ENCODE results near the gene CH25H.
"Not testable (repeated sequence)": the region's sequence is repeated elsewhere in the genome, so short reads cannot be mapped to it uniquely, and the experiment has no call there.

CH25H gene

GRCh38 chr10:89201345-89202032 is 5.6 kb downstream of the CH25H start:
- no peak for DNase-seq (ENCODE audit: low spot score)

GRCh38 chr10:89197473-89197872 is 9.6 kb downstream of the CH25H start:
- no peak for DNase-seq (ENCODE audit: low spot score)

- DNase-seq (ENCODE audit: low spot score) = not testable (repeated sequence)
Measured at GRCh38 chr10:89191301-89191700, 15.8 kb downstream of the CH25H start.

GRCh38 chr10:89189211-89189734 is 17.8 kb downstream of the CH25H start:
- DNase-seq (ENCODE audit: low spot score) = no peak

- DNase-seq (ENCODE audit: low spot score) = no peak
Measured at GRCh38 chr10:89185658-89186057, 21.5 kb downstream of the CH25H start.

GRCh38 chr10:89184638-89185037 is 22.5 kb downstream of the CH25H start:
- DNase-seq (ENCODE audit: low spot score) = no peak

GRCh38 chr10:89183571-89183970 is 23.5 kb downstream of the CH25H start:
- no peak for DNase-seq (ENCODE audit: low spot score)

- no peak for DNase-seq (ENCODE audit: low spot score)
Measured at GRCh38 chr10:89182894-89183293, 24.2 kb downstream of the CH25H start.

- DNase-seq (ENCODE audit: low spot score) = no peak
Measured at GRCh38 chr10:89175816-89176215, 31.3 kb downstream of the CH25H start.

GRCh38 chr10:89173075-89173474 is 34.0 kb downstream of the CH25H start:
- DNase-seq (ENCODE audit: low spot score) = no peak

GRCh38 chr10:89171996-89172395 is 35.1 kb downstream of the CH25H start:
- DNase-seq (ENCODE audit: low spot score) = no peak

GRCh38 chr10:89171263-89171872 is 35.7 kb downstream of the CH25H start:
- no peak for DNase-seq (ENCODE audit: low spot score)

GRCh38 chr10:89168354-89168900 is 38.7 kb downstream of the CH25H start:
- not testable (repeated sequence) for DNase-seq (ENCODE audit: low spot score)

- DNase-seq (ENCODE audit: low spot score) = no peak
Measured at GRCh38 chr10:89167915-89168314, 39.2 kb downstream of the CH25H start.

- DNase-seq (ENCODE audit: low spot score) = no peak
Measured at GRCh38 chr10:89165923-89166322, 41.2 kb downstream of the CH25H start.

GRCh38 chr10:89164920-89165319 is 42.2 kb downstream of the CH25H start:
- DNase-seq (ENCODE audit: low spot score) = no peak

- no peak for DNase-seq (ENCODE audit: low spot score)
Measured at GRCh38 chr10:89164080-89164479, 43.0 kb downstream of the CH25H start.

GRCh38 chr10:89163265-89163995 is 43.7 kb downstream of the CH25H start:
- DNase-seq (ENCODE audit: low spot score) = peak; percentile 25

GRCh38 chr10:89162596-89162995 is 44.5 kb downstream of the CH25H start:
- no peak for DNase-seq (ENCODE audit: low spot score)

- no peak for DNase-seq (ENCODE audit: low spot score)
Measured at GRCh38 chr10:89160339-89160738, 46.8 kb downstream of the CH25H start.

- DNase-seq (ENCODE audit: low spot score) = no peak
Measured at GRCh38 chr10:89159761-89160160, 47.4 kb downstream of the CH25H start.

- DNase-seq (ENCODE audit: low spot score) = no peak
Measured at GRCh38 chr10:89159316-89159715, 47.8 kb downstream of the CH25H start.

- no peak for DNase-seq (ENCODE audit: low spot score)
Measured at GRCh38 chr10:89158446-89158845, 48.7 kb downstream of the CH25H start.
